SJCRH30 (cell line): Measurements from ENCODE around the gene GMPR2. TPM values are rescaled to one million over a fixed set of nuclear protein-coding genes. Genes with fewer than 3 reads are reported as not detected.

Experiments
- DNase-seq, 2 experiments: peaks; one replicate each; pipeline ENCODE4 v3.0.0-alpha.2; 2015 to 2020
- H3K27ac ChIP-seq: fragments of 250-450 bp; sonication (Bioruptor Pico); 2 replicates; pipeline ENCODE4 v1.5.1; 2020; ENCODE audit warnings: mild to moderate bottlenecking, moderate library complexity
- H3K27me3 ChIP-seq: fragments of 250-450 bp; sonication (Bioruptor Pico); 2 replicates; pipeline ENCODE4 v1.5.1; 2020; ENCODE audit warnings: mild to moderate bottlenecking, moderate library complexity
- H3K36me3 ChIP-seq: fragments of 250-450 bp; sonication (Bioruptor Pico); 2 replicates; pipeline ENCODE4 v1.5.1; 2020; ENCODE audit warnings: mild to moderate bottlenecking, moderate library complexity
- H3K4me1 ChIP-seq: fragments of 250-450 bp; sonication (Bioruptor Pico); 2 replicates; pipeline ENCODE4 v1.5.1; 2020; ENCODE audit warnings: mild to moderate bottlenecking, moderate library complexity
- H3K4me3 ChIP-seq: fragments of 250-450 bp; sonication (Bioruptor Pico); 2 replicates; pipeline ENCODE4 v1.5.1; 2020; ENCODE audit warnings: mild to moderate bottlenecking, moderate library complexity
- H3K9me3 ChIP-seq: fragments of 250-450 bp; sonication (Bioruptor Pico); replicated peaks from 2 replicates; pipeline ENCODE4 v1.5.1; 2020; ENCODE audit warnings: mild to moderate bottlenecking, moderate library complexity
- total RNA-seq: library from RNA; depleted of rRNA; stranded (reverse); fragments of >200 nt; shearing (Covaris generic); gene quantifications from 2 replicates; pipeline ENCODE4 v1.2.3, GENCODE V29; 2014; rRNA removed

GMPR2 gene
- total RNA-seq, 1 experiment from 2014 or later, result 54.1 TPM

DNA sequence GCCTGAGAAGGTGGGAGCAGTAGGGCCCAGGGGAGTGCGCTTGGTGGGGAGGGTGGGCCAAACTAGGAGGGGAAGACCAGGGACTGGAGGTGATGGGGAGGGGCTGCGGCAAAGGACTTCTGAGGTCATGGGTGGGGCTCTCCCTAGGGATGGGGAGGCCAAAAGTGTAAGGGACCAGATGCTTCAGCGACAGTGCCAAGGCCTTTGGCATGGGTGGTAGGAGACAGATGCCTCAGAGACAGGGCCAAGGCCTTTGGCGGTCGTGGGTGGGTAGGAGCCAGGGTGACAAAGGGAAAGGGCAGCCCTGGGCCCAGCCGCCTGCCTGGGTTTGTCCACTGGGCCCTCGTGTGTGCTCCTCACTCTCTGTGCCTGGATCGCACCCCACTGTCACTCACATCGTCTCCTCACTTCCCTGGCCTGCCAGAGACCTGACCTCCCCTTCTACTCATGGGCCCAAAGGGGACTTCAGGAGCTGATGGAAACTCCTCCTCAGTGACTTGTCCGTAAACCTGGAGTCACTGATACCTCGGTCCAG is 51.8 kb downstream of the GMPR2 start:
- no peaks in the 10 kb centered on the region for H3K27me3 ChIP-seq
- no peak overlapping the region for H3K4me3 ChIP-seq
- no peaks in the 10 kb centered on the region for H3K9me3 ChIP-seq
- no peak overlapping the region for H3K27ac ChIP-seq
- no peaks in the 10 kb centered on the region for H3K36me3 ChIP-seq
- no peaks in the 10 kb centered on the region for H3K4me1 ChIP-seq
- no peak for DNase-seq

DNA sequence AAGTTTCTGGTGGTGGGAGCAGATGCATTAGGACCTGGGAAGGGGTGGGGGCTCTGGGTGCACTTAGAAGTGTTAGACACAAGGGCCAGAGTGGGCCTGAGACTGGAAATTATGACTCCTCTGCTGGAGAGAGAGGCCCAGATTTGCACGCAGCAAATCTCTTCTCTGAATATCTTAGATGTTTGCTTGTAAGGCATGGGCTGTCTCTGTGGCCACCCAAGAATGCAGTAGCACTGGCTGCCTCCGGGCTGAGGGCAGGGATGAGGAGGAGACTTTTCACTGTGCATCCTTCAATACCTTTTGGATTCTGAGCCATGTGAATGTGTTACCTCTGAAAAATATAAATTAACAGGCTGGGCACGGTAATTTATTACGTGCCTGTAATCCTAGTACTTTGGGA is 52.6 kb downstream of the GMPR2 start:
- Histone ChIP-seq H3K27ac (no peak overlapping the region), H3K9me3 (no peaks in the 10 kb centered on the region), H3K4me1 (no peaks in the 10 kb centered on the region), H3K4me3 (no peak overlapping the region), H3K36me3 (no peaks in the 10 kb centered on the region), H3K27me3 (no peaks in the 10 kb centered on the region)
- DNase-seq, result no peak

DNA sequence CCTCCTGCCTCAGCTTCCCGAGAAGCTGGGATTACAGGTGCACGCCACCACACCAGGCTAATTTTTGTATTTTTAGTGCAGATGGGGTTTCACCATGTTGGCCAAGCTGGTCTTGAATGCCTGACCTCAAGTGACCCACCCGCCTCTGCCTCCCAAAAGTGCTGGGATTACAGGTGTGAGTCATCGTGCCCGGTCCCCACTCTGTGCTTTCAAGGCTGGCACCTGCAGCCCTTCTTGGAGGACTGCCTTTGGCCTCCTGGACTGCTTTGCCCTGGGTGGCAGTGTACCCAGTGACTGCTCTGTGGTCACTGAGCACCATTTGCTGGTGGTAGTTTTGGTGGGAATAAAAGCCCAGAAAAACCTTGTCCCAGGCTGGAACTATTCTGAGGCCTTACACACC is 54.3 kb downstream of the GMPR2 start:
- Histone ChIP-seq H3K36me3 (no peaks in the 10 kb centered on the region), H3K4me3 (no peak overlapping the region), H3K4me1 (no peaks in the 10 kb centered on the region), H3K27me3 (no peaks in the 10 kb centered on the region), H3K27ac (no peak overlapping the region), H3K9me3 (no peaks in the 10 kb centered on the region)
- no peak for DNase-seq

Other genes with a start within 250 kb of the GMPR2 start
- 11.1 and 11.7 TPM in 2 replicates for gene DHRS4L2, start 244.0 kb upstream of the GMPR2 start, total RNA-seq
- 0.20 and 0.40 TPM in 2 replicates for gene CARMIL3, start 180.9 kb upstream of the GMPR2 start, total RNA-seq
- not detected in 2 replicates for gene CPNE6, start 161.4 kb upstream of the GMPR2 start, total RNA-seq
- 14.9 and 16.2 TPM in 2 replicates for gene PCK2, start 138.6 kb upstream of the GMPR2 start, total RNA-seq
- gene DCAF11, start 118.2 kb upstream of the GMPR2 start, total RNA-seq, result 75.2 and 82.0 TPM in 2 replicates
- 3.5 and 4.4 TPM in 2 replicates for gene NRL, start 118.0 kb upstream of the GMPR2 start, total RNA-seq
- gene FITM1, start 102.3 kb upstream of the GMPR2 start, total RNA-seq, result 137 and 161 TPM in 2 replicates
- gene PSME1, start 96.7 kb upstream of the GMPR2 start, total RNA-seq, result 118 and 120 TPM in 2 replicates
- gene EMC9, start 91.3 kb upstream of the GMPR2 start, total RNA-seq, result 45.6 and 52.7 TPM in 2 replicates
- 237 and 253 TPM in 2 replicates for gene PSME2, start 86.3 kb upstream of the GMPR2 start, total RNA-seq
- gene RNF31, start 85.4 kb upstream of the GMPR2 start, total RNA-seq, result 43.0 and 58.8 TPM in 2 replicates
- gene IRF9, start 71.7 kb upstream of the GMPR2 start, total RNA-seq, result 11.1 and 15.9 TPM in 2 replicates
- gene REC8, start 60.8 kb upstream of the GMPR2 start, total RNA-seq, result 1.1 and 2.5 TPM in 2 replicates
- gene IPO4, start 44.1 kb upstream of the GMPR2 start, total RNA-seq, result 56.0 and 60.0 TPM in 2 replicates
- gene TM9SF1, start 37.5 kb upstream of the GMPR2 start, total RNA-seq, result 32.6 and 35.7 TPM in 2 replicates
- gene TSSK4, start 27.2 kb upstream of the GMPR2 start, total RNA-seq, result 0.13 and 0.18 TPM in 2 replicates
- 21.5 and 29.1 TPM in 2 replicates for gene CHMP4A, start 19.4 kb upstream of the GMPR2 start, total RNA-seq
- 16.9 and 27.7 TPM in 2 replicates for gene MDP1, start 16.9 kb upstream of the GMPR2 start, total RNA-seq
- 296 and 300 TPM in 2 replicates for gene NEDD8, start 562 bp upstream of the GMPR2 start, total RNA-seq
- 22.8 and 24.5 TPM in 2 replicates for gene TINF2, start 9.7 kb downstream of the GMPR2 start, total RNA-seq
- 0.05 and 0.20 TPM in 2 replicates for gene TGM1, start 30.2 kb downstream of the GMPR2 start, total RNA-seq
- gene RABGGTA, start 38.7 kb downstream of the GMPR2 start, total RNA-seq, result 10.5 and 11.6 TPM in 2 replicates
- gene DHRS1, start 66.9 kb downstream of the GMPR2 start, total RNA-seq, result 9.5 and 9.6 TPM in 2 replicates
- 30.1 and 33.0 TPM in 2 replicates for gene NOP9, start 66.9 kb downstream of the GMPR2 start, total RNA-seq
- gene CIDEB, start 75.0 kb downstream of the GMPR2 start, total RNA-seq, result 0.08 and 0.20 TPM in 2 replicates
- gene LTB4R2, start 77.2 kb downstream of the GMPR2 start, total RNA-seq, result 4.4 and 5.3 TPM in 2 replicates
- gene LTB4R, start 78.6 kb downstream of the GMPR2 start, total RNA-seq, result 2.0 and 3.8 TPM in 2 replicates
- gene ADCY4, start 102.1 kb downstream of the GMPR2 start, total RNA-seq, result 0.03 TPM in 1 of 2 replicates, not detected in the other
- not detected in 2 replicates for gene RIPK3, start 107.1 kb downstream of the GMPR2 start, total RNA-seq
- 33.3 and 39.3 TPM in 2 replicates for gene NFATC4, start 135.3 kb downstream of the GMPR2 start, total RNA-seq
- gene NYNRIN, start 166.1 kb downstream of the GMPR2 start, total RNA-seq, result 11.9 and 12.1 TPM in 2 replicates
- gene CBLN3, start 196.7 kb downstream of the GMPR2 start, total RNA-seq, result 0.05 and 0.12 TPM in 2 replicates
- 5.9 and 6.0 TPM in 2 replicates for gene KHNYN, start 197.0 kb downstream of the GMPR2 start, total RNA-seq
- 29.3 and 34.1 TPM in 2 replicates for gene SDR39U1, start 209.8 kb downstream of the GMPR2 start, total RNA-seq